Activated CD4-positive, CD25-positive, alpha-beta regulatory T cell treated with anti-CD3 and anti-CD28 coated beads, Interleukin-2, amount 50 U/mL, for 16 hours (primary cell): ENCODE measurements around the gene CARD10.
"Not testable (repeated sequence)": the region's sequence is repeated elsewhere in the genome, so short reads cannot be mapped to it uniquely, and the experiment has no call there.

Experiments
- DNase-seq: peaks from one replicate; pipeline ENCODE4 v3.0.0-alpha.2; 2020; ENCODE audit warnings: low read depth, low spot score

CARD10 gene

DNA sequence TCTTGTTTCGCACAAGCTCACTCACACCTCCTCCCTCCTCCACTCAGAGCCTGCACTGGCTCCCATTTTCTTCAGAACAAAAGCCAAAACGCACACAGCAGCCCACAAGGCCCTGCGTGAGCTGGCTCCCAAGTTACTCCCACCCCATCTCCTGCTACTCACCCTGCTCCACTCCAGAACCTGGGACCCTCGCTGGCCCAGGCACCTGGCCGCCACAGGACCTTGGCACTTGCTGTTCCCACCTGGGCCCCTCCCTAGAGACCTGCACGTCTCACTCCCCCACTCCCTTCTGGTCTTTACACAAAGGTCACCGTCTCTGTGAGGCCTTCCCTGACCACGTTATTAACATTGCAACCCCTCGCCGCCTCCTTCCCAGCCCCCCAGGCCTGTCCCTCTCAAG, 32.1 kb downstream of the CARD10 start:
- DNase-seq = no peak

- peak; percentile 55 for DNase-seq
These were observed 32.9 kb downstream of the CARD10 start, which contains the start of gene MFNG for GRCh38 chr22:37486224-37486845. MFNG (minus strand) TSS chr22:37486384; CDS start chr22:37486177, 207 bp downstream.

GRCh38 chr22:37485395-37486223, 33.6 kb downstream of the CARD10 start:
- DNase-seq = no peak

DNA sequence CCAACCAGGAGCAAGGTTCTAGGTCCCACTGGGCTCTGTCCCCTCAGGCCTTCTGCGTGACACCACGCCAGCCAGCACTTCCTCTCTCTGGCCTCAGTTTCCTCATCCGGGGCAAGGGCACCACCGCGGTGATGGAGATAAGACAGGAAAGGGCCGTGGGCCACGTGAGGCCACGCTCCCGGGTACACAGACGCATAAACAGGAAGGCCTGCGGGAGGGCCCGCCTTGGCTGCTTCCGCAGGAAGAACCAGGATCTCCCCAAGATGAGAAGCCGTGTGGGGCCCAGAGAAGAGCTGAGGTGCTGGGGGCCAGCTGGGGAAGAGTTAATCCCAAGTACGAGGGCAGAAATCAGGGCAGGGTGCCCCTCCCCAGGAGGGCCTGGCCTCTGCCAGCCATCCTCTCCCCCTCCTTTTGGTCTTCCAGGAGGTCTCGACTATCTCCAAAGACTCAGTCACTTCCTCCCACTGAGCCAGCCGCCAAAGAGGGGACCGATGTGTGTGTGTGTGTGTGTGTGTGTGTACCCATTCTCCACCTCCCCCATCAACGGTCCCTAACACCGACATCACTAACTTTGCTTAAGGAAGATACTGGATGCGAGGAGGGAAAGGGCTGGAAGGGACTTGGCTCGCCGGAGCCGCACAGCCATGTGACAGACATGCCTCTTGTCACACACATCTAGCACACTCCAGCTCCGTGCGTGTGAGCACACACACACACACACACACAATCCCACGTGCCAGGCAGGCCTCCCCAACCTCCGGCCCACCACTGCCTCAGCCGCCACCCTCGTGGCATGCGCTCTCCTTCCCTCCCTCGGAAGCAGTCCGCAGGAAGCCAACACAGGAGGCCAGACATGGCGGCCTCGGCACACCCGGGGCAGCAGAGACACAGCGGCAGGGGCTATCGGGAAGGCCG, 34.5 kb downstream of the CARD10 start:
- peak; percentile 50 for DNase-seq

- DNase-seq = no peak
These were observed 36.2 kb downstream of the CARD10 start for GRCh38 chr22:37483050-37483449.

DNA sequence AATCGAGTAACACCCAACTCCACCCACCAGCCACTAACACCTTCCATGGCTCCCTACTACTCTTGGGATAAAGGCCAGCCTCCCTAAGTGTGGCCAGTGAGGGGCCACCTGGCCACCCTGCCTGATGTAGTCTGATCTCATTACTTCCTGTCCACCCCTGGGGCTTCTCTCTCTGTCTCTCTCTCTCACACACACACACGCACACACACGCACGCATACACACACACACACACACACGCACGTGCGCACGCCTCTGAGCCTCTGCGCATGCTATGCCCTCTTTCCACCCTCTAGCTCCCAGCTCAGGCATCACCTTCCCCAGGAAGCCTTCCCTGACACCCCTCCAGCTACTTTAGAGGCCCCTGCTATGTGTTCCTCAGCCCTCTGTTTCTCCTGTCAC, 37.0 kb downstream of the CARD10 start:
- DNase-seq = no peak

- DNase-seq = no peak
These were observed 37.8 kb downstream of the CARD10 start for GRCh38 chr22:37481347-37481907.

GRCh38 chr22:37480387-37481346, 38.5 kb downstream of the CARD10 start:
- no peak for DNase-seq

- DNase-seq = no peak
These were observed 40.0 kb downstream of the CARD10 start for GRCh38 chr22:37479196-37479595.

- DNase-seq = no peak
These were observed 42.6 kb downstream of the CARD10 start for GRCh38 chr22:37476389-37477329.

GRCh38 chr22:37474447-37475090, 44.6 kb downstream of the CARD10 start:
- DNase-seq = no peak

DNA sequence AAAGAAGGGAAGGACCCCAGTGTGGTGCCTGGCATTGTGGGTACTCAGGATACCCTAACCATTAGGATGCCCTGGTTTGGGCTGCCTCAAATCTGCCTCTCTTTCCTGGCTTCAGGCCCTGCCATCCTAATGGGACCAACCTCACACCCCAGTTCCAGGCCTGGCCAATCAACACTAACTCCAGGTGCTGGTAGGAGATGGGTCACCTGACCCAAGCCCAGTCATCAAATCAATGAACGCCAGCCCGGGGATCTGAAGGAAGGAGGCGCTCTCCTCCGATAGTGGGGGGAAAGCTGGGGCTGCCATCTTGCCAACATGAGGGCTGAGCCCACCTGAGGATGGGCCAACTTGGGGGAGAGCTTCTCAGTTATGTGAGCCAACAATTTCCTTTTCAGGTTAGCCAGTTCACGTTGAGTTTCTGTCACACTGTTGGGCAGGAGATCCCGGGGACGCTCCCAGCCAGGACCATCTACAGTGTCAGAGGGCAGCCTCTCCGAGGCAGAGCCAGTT, 45.7 kb downstream of the CARD10 start:
- no peak for DNase-seq

- DNase-seq = no peak
These were observed 46.7 kb downstream of the CARD10 start for GRCh38 chr22:37472418-37473006.

DNA sequence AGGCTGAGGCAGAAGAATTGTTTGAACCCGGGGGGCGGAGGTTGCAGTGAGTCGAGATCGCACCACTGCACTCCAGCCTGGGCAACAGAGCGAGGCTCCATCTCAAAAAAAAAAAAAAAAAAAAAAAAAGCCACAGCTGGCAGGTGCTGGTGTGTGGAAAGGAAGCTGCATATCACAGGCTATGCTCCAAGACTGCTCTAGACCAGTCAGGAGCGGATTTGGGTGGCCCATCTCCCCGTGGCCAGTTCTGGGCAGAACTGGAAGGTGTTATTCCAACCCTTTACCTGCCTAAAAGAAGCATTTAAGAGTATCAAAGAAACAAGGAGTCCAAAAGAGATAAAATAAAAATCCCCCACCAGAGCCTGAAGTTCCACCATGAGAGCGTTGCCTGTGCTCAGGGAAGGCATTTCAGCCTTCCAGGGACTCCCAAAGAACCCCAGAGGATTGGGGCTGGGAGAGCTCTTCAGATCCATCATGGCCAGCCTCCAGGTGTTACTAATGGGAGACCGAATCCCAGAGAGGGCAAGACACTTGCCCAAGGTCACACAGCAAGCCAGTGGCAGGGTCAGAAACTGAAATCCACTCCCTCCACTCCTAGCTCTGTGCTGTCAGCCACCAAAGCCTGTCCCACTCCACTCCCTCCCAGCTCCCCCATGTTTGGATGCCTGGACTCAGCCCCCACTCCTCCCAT, 47.3 kb downstream of the CARD10 start:
- no peak for DNase-seq

DNA sequence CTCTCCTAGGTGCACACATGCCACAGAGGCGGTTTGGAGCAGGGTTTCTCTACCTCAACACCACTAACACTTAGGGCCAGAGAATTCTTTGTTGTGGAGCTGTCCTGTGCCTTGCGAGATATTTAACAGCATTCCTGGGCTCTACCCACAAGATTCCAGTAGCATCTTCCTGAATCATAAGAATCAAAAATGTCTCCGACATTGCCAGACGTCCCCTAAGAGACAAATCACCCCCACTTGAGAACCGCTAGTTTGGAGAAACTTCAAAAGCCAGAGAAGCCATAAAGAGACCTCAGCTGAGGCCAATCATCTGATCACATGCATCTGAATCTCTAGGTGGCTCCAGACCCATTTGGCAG, 49.1 kb downstream of the CARD10 start:
- DNase-seq = no peak

- no peak for DNase-seq
These were observed 49.7 kb downstream of the CARD10 start for GRCh38 chr22:37469416-37470086.

- not testable (repeated sequence) for DNase-seq
These were observed 51.0 kb downstream of the CARD10 start for GRCh38 chr22:37468201-37468695.
